Measurements from ENCODE around the gene GALM.

GALM gene

DNA sequence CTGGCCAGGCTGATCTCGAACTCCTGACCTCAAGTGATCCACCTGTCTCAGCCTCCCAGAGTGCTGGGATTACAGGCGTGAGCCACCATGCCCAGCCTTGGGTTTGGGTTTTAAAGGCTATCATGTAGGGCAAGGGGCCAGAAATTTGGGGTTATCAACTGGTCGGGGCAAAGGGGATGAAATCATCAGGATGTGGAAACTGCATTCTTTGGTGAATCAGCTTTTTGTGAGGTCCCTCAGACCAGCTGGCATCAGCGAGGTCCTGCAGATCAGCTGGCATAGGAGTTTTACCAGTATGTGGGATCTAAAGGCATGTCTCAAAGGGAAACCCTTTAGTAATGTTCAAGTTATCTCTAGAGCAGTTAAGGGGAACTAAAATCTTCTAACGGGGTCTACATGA, 105.7 kb downstream of the GALM start:
- peaks cover 14% of the 10 kb centered on the region for H3K27me3 ChIP-seq (ENCODE audit: control insufficient read depth, low read length)
- no peaks in the 10 kb centered on the region for H3K9me2 ChIP-seq (replicated peaks; ENCODE audit: control insufficient read depth, low read length)
- H3K4me1 ChIP-seq (ENCODE audit: control insufficient read depth, low read length): peaks cover 5% of the 10 kb centered on the region; the same call in 1 of the 2 replicates
- H3F3A ChIP-seq (ENCODE audit: control insufficient read depth, insufficient read depth): no peaks in the 10 kb centered on the region
- H3K27ac ChIP-seq (ENCODE audit: low read depth, low read length): no peak overlapping the region
- no peak overlapping the region for H3K4me3 ChIP-seq (ENCODE audit: low read length)
- no peaks in the 10 kb centered on the region for H3K36me3 ChIP-seq (ENCODE audit: control insufficient read depth, low read length)
- no peak for TF ChIP-seq EZH2phosphoT487 (IDR thresholded peaks at IDR 0.05; ENCODE audit: borderline replicate concordance, low read length)
- TF ChIP-seq, protein P1, sequence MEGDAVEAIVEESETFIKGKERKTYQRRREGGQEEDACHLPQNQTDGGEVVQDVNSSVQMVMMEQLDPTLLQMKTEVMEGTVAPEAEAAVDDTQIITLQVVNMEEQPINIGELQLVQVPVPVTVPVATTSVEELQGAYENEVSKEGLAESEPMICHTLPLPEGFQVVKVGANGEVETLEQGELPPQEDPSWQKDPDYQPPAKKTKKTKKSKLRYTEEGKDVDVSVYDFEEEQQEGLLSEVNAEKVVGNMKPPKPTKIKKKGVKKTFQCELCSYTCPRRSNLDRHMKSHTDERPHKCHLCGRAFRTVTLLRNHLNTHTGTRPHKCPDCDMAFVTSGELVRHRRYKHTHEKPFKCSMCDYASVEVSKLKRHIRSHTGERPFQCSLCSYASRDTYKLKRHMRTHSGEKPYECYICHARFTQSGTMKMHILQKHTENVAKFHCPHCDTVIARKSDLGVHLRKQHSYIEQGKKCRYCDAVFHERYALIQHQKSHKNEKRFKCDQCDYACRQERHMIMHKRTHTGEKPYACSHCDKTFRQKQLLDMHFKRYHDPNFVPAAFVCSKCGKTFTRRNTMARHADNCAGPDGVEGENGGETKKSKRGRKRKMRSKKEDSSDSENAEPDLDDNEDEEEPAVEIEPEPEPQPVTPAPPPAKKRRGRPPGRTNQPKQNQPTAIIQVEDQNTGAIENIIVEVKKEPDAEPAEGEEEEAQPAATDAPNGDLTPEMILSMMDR (IDR thresholded peaks at IDR 0.05; ENCODE audit: low read depth, low read length, poor library complexity, severe bottlenecking): no peak
- H3K79me2 ChIP-seq (ENCODE audit: control insufficient read depth, low read length): no peaks in the 10 kb centered on the region
- no peaks in the 10 kb centered on the region for H4K20me1 ChIP-seq (ENCODE audit: control insufficient read depth, insufficient read depth, low read depth, low read length)
- no peak overlapping the region for H3K4me2 ChIP-seq (ENCODE audit: low read length)
- H3K9me3 ChIP-seq (ENCODE audit: control insufficient read depth, insufficient read depth, low read length): no peaks in the 10 kb centered on the region

GRCh38 chr2:38775097-38775920, 109.4 kb downstream of the GALM start:
- H3K4me2 ChIP-seq (ENCODE audit: low read length): no peak overlapping the region
- no peak overlapping the region for H3K27ac ChIP-seq (ENCODE audit: low read depth, low read length)
- H3K36me3 ChIP-seq (ENCODE audit: control insufficient read depth, low read length): peaks cover 4% of the 10 kb centered on the region; the same call in 1 of the 2 replicates
- no peaks in the 10 kb centered on the region for H3K9me3 ChIP-seq (ENCODE audit: control insufficient read depth, insufficient read depth, low read length)
- peaks cover 14% of the 10 kb centered on the region for H3K79me2 ChIP-seq (ENCODE audit: control insufficient read depth, low read length)
- no peaks in the 10 kb centered on the region for H4K20me1 ChIP-seq (ENCODE audit: control insufficient read depth, insufficient read depth, low read depth, low read length)
- H3F3A ChIP-seq (ENCODE audit: control insufficient read depth, insufficient read depth): no peaks in the 10 kb centered on the region
- H3K4me3 ChIP-seq (ENCODE audit: low read length): no peak overlapping the region
- H3K27me3 ChIP-seq (ENCODE audit: control insufficient read depth, low read length): peaks cover 14% of the 10 kb centered on the region
- H3K4me1 ChIP-seq (ENCODE audit: control insufficient read depth, low read length): peaks cover 9% of the 10 kb centered on the region
- TF ChIP-seq, protein P1 (IDR thresholded peaks at IDR 0.05; ENCODE audit: low read depth, low read length, poor library complexity, severe bottlenecking): no peak
- TF ChIP-seq EZH2phosphoT487 (IDR thresholded peaks at IDR 0.05; ENCODE audit: borderline replicate concordance, low read length): no peak
- no peaks in the 10 kb centered on the region for H3K9me2 ChIP-seq (replicated peaks; ENCODE audit: control insufficient read depth, low read length)

DNA sequence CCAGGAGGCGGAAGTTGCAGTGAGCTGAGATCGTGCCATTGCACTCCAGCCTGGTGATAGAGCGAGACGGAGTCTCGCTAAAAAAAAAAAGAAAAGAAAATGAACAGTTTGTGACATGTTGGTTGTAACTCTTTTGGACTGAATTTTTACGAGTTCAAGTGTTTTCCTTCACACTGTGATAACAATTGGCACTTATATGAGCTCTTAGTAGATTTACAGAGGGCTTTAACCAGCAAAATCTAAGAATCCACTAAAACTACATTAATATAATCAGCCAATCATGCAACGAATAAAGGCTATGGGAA, 110.0 kb downstream of the GALM start:
- H3K9me3 ChIP-seq (ENCODE audit: control insufficient read depth, insufficient read depth, low read length): no peaks in the 10 kb centered on the region
- H3K4me1 ChIP-seq (ENCODE audit: control insufficient read depth, low read length): peaks cover 9% of the 10 kb centered on the region
- H3K27ac ChIP-seq (ENCODE audit: low read depth, low read length): no peak overlapping the region
- H4K20me1 ChIP-seq (ENCODE audit: control insufficient read depth, insufficient read depth, low read depth, low read length): no peaks in the 10 kb centered on the region
- no peak for TF ChIP-seq EZH2phosphoT487 (IDR thresholded peaks at IDR 0.05; ENCODE audit: borderline replicate concordance, low read length)
- TF ChIP-seq, protein P1 (IDR thresholded peaks at IDR 0.05; ENCODE audit: low read depth, low read length, poor library complexity, severe bottlenecking): no peak
- H3K9me2 ChIP-seq (replicated peaks; ENCODE audit: control insufficient read depth, low read length): no peaks in the 10 kb centered on the region
- no peak overlapping the region for H3K4me3 ChIP-seq (ENCODE audit: low read length)
- peaks cover 14% of the 10 kb centered on the region for H3K27me3 ChIP-seq (ENCODE audit: control insufficient read depth, low read length)
- H3F3A ChIP-seq (ENCODE audit: control insufficient read depth, insufficient read depth): no peaks in the 10 kb centered on the region
- H3K36me3 ChIP-seq (ENCODE audit: control insufficient read depth, low read length): peaks cover 7% of the 10 kb centered on the region
- no peak overlapping the region for H3K4me2 ChIP-seq (ENCODE audit: low read length)
- peaks cover 14% of the 10 kb centered on the region for H3K79me2 ChIP-seq (ENCODE audit: control insufficient read depth, low read length)
